ENCODE data around the gene STAT6. TPM values are rescaled to one million over a fixed set of nuclear protein-coding genes. Genes with fewer than 3 reads are reported as not detected.
A peak's percentile ranks its signal among the peaks of the same experiment; 100 is the strongest.

The STAT6 gene
- total RNA-seq, 6 donors from 2014 or later, result 123 to 605 (median 251) TPM

DNA sequence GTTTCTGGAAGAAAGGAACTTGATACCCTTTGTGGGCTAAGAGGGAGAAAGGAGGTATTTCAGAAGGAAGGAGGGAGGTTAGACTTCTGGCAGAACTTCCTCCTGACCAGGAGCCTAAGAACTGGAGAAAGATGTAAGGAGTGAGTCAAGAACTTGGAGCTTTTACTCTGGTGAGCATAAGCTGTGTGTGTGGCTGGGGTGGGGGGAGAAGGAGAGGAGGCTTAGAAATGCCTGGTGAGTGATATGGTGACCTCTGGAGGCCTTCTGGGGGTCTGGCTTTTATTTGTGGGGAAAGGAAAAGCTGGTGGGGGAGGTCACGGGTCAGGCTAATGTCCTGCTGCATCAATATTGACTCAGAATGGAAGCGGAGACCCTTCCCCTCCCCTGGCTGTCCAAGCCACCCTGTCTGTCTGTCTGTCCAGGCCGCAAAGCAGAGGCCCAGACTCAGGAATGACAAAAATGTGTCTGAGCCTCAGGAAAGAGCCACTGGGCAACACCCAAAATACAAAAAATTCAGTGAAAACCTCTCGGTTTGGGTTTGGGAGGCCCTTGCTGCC, 21.9 kb upstream of the STAT6 start:
- peak overlapping the region; percentile 63 to 96 (median 86) for H3K27ac ChIP-seq
- WGBS, 2 donors, result 65 to 79% methylated on average over 4 of the region's 4 CpGs
- H3K36me3 ChIP-seq, result no peaks in the 10 kb centered on the region

DNA sequence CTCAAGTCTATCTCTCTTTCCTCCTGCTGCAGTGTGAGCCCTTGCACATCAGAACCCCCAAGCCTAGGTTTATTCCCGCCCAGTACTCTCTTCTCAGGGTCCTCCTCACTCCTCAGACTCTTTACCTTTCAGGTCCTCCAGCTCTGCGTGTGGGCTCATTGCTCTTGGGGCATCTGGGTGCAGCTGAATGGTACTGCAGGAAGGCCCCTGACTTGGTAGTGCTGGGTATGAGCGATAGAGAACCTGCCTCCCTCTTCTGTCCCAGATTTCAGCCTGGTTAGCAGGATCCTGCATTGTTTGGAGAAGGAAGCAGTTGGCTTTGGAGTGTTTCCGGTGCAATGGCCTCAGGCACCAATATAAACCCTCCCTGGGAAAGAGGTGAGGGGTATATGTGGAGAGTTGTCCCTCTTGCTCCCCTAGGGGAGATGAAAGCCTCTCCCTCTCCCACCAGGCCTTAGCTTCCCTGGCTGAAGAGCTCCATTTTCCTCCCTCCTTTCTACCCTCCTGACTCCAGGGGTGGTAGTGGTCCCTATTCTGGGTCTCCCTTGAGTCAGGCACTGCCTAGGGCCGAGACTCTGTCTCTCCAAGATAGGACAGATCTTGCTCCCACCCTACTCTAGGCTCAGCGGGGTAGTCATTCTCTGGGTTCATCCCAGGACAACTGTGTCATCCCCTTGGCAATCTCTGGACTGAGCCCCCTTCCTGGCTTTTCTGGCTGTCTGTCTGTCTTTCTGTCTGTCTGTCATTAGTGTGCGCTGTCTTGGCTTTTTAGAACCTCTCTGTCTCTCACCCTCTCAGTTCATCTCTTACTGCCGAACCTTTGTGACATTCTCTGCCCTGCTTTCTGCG, 21.0 kb upstream of the STAT6 start:
- DNase-seq, result no peak
- ATAC-seq (ENCODE audit: low FRiP score in 2 of 2), result no peak
- peaks cover 0 to 4% (median 0%) of the 10 kb centered on the region in 4 donors for H3K27me3 ChIP-seq
- peak overlapping the region in 2 of 4 donors; percentile 3 to 70 for H3K4me3 ChIP-seq
- peak overlapping the region; percentile 63 to 96 (median 86) for H3K27ac ChIP-seq
- H3K36me3 ChIP-seq, result no peaks in the 10 kb centered on the region
- no peaks in the 10 kb centered on the region for H3K9me3 ChIP-seq
- H3K4me1 ChIP-seq, result peaks cover 27 to 53% (median 42%) of the 10 kb centered on the region in 4 donors
- 52 to 60% methylated on average over 9 of the region's 9 CpGs for WGBS, 2 donors
- TF ChIP-seq POLR2AphosphoS5 (IDR thresholded peaks at IDR 0.05), result no peak
- no peak for TF ChIP-seq EP300 (IDR thresholded peaks at IDR 0.05)
- TF ChIP-seq POLR2A (IDR thresholded peaks at IDR 0.05), result no peak
- TF ChIP-seq, protein P1, sequence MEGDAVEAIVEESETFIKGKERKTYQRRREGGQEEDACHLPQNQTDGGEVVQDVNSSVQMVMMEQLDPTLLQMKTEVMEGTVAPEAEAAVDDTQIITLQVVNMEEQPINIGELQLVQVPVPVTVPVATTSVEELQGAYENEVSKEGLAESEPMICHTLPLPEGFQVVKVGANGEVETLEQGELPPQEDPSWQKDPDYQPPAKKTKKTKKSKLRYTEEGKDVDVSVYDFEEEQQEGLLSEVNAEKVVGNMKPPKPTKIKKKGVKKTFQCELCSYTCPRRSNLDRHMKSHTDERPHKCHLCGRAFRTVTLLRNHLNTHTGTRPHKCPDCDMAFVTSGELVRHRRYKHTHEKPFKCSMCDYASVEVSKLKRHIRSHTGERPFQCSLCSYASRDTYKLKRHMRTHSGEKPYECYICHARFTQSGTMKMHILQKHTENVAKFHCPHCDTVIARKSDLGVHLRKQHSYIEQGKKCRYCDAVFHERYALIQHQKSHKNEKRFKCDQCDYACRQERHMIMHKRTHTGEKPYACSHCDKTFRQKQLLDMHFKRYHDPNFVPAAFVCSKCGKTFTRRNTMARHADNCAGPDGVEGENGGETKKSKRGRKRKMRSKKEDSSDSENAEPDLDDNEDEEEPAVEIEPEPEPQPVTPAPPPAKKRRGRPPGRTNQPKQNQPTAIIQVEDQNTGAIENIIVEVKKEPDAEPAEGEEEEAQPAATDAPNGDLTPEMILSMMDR (IDR thresholded peaks at IDR 0.05), result no peak

More for the DNA sequence above, 21.9 kb upstream of the STAT6 start:
- TF ChIP-seq POLR2AphosphoS5 (IDR thresholded peaks at IDR 0.05) (no peak), POLR2A (IDR thresholded peaks at IDR 0.05) (no peak), EP300 (IDR thresholded peaks at IDR 0.05) (no peak)
- TF ChIP-seq, protein P1 (IDR thresholded peaks at IDR 0.05), result no peak
- Histone ChIP-seq H3K4me3 (peak overlapping the region in 1 of 4 donors; percentile 17), H3K27me3 (peaks cover 0 to 4% (median 0%) of the 10 kb centered on the region in 4 donors), H3K4me1 (peaks cover 33 to 56% (median 47%) of the 10 kb centered on the region in 4 donors), H3K9me3 (no peaks in the 10 kb centered on the region)
- no peak for DNase-seq
- ATAC-seq (ENCODE audit: low FRiP score in 2 of 2), result peak in 1 of 2 donors; percentile 41

DNA sequence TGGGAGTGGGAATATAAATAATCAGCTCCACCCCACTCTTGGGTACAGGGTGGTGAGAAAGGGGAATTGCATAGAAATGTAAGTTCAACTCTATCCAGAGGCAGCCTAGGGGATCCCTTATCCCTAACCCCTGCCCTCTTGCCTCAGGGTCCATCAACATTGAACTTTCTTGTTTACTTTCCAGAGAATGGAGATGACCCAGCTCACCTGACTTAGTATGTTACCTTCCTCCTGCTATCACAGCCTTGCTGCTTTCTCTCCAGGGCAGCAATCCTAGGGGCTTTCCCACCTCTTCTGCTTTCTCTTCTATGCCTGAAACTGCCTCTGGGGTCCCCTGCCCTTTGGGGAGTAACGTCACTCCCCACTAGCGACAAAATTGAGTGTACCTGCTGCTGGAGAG, 19.8 kb upstream of the STAT6 start:
- no peak for ATAC-seq (ENCODE audit: low FRiP score in 2 of 2)
- WGBS, 2 donors, result 65 to 72% methylated on average over 2 of the region's 2 CpGs
- no peak for DNase-seq
- H3K27me3 ChIP-seq, result peaks cover 0 to 4% (median 0%) of the 10 kb centered on the region in 4 donors
- no peaks in the 10 kb centered on the region for H3K9me3 ChIP-seq
- TF ChIP-seq EP300 (IDR thresholded peaks at IDR 0.05) (no peak), POLR2AphosphoS5 (IDR thresholded peaks at IDR 0.05) (no peak), POLR2A (IDR thresholded peaks at IDR 0.05) (no peak)
- TF ChIP-seq, protein P1 (IDR thresholded peaks at IDR 0.05), result no peak
- H3K4me3 ChIP-seq, result peak overlapping the region in 3 of 4 donors; percentile 69 to 80 (median 70)
- no peaks in the 10 kb centered on the region for H3K36me3 ChIP-seq
- peak overlapping the region; percentile 79 to 98 (median 94) for H3K27ac ChIP-seq
- H3K4me1 ChIP-seq, result peaks cover 31 to 53% (median 48%) of the 10 kb centered on the region in 4 donors

DNA sequence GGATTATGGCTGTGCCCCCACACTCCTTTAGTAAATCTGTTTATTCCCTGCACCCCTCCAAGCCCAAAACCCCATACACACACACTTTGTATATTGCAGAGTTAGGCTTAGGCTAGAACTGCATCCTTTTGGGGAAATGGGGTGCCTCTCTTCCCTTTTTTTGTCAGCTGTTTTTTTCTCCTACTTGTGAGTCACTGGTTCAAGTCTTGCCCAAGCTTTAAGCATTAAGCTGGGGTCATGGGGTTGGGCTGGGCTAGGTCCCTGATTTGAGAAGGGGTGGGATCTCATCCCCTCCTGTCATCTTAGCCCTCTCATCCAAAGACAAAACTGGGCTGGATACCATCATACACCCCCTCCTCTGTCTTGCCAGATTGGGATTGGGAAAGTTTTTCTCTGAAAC, 18.7 kb upstream of the STAT6 start:
- peak overlapping the region; percentile 79 to 98 (median 94) for H3K27ac ChIP-seq
- H3K4me1 ChIP-seq, result peaks cover 21 to 46% (median 41%) of the 10 kb centered on the region in 4 donors
- ATAC-seq (ENCODE audit: low FRiP score in 2 of 2) (peak in 1 of 2 donors; percentile 6), DNase-seq (no peak)
- TF ChIP-seq POLR2A (IDR thresholded peaks at IDR 0.05) (peak in 1 of 4 donors; percentile 51), POLR2AphosphoS5 (IDR thresholded peaks at IDR 0.05) (peak; percentile 46 to 68), EP300 (IDR thresholded peaks at IDR 0.05) (no peak)
- TF ChIP-seq, protein P1 (IDR thresholded peaks at IDR 0.05), result no peak
- H3K9me3 ChIP-seq, result no peaks in the 10 kb centered on the region
- H3K4me3 ChIP-seq, result peak overlapping the region in 3 of 4 donors; percentile 69 to 80 (median 70)
- H3K36me3 ChIP-seq, result no peaks in the 10 kb centered on the region
- peaks cover 0 to 4% (median 0%) of the 10 kb centered on the region in 4 donors for H3K27me3 ChIP-seq
